ENCODE measurements around the gene ARFGEF2. TPM values are rescaled to one million over a fixed set of nuclear protein-coding genes. Genes with fewer than 3 reads are reported as not detected.

ARFGEF2 gene
- polyA plus RNA-seq, 1 donor (not counting 4 experiments of a cell fraction or from before 2014, with no cell fraction given), result 19.2 TPM

DNA sequence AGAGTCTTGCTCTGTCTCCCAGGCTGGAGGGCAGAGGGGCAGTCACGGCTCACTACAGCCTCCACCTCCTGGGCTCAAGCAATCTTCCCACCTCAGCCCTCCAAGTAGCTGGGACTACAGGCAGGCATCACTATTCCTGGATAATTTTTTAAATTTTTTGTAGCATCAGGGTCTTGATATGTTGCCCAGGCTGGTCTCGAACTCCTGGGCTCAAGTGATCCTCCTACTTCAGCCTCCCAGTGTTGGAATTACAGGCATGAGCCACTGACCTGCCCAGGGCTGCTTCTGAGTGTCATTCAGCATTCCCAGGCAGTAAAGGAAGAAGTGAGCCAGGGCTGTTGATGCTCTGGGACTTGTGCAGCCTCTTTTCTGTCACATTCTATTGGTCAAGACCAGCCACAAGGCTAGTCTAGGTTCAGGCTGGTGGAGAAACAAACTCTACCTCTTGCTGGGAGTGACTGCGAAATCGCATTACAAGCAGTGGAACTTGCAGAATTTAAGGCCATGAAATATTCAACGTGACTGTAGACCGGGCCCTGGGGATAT lies 2.1 kb upstream of the ARFGEF2 start:
- Histone ChIP-seq H3K36me3 (ENCODE audit: control insufficient read depth in 2 of 2, extremely low read depth in 1 of 2, insufficient read depth in 2 of 2, low read length in 2 of 2) (no peaks in the 10 kb centered on the region), H3K4me2 (ENCODE audit: control insufficient read depth, extremely low read depth, insufficient read depth, low read depth, low read length) (no peak overlapping the region), H3K27me3 (ENCODE audit: control insufficient read depth, extremely low read depth, insufficient read depth, low read length) (no peaks in the 10 kb centered on the region), H3K79me2 (ENCODE audit: control insufficient read depth, insufficient read depth, low read length) (peaks cover 26% of the 10 kb centered on the region), H3K27ac (ENCODE audit: control insufficient read depth, insufficient read depth, low read length) (no peak overlapping the region), H3K4me3 (ENCODE audit: control insufficient read depth in 2 of 3, extremely low read depth in 1 of 3, insufficient read depth in 2 of 3, low read depth in 1 of 3, low read length in 3 of 3) (no peak overlapping the region), H3K9me3 (ENCODE audit: control insufficient read depth, low read depth, low read length) (no peaks in the 10 kb centered on the region), H2AFZ (ENCODE audit: control insufficient read depth, low read length) (no peak overlapping the region), H4K20me1 (ENCODE audit: control insufficient read depth, extremely low read depth, insufficient read depth, low read length) (no peaks in the 10 kb centered on the region), H3K9ac (ENCODE audit: control insufficient read depth, extremely low read depth, insufficient read depth, low read length) (no peak overlapping the region), H3K9me1 (ENCODE audit: control insufficient read depth, extremely low read depth, insufficient read depth, low read length) (no peaks in the 10 kb centered on the region), H3K4me1 (ENCODE audit: control insufficient read depth, extremely low read depth, insufficient read depth, low read length) (peaks cover 19% of the 10 kb centered on the region)
- TF ChIP-seq EZH2 (IDR thresholded peaks at IDR 0.05; ENCODE audit: low read length), result no peak
- TF ChIP-seq, protein P1, sequence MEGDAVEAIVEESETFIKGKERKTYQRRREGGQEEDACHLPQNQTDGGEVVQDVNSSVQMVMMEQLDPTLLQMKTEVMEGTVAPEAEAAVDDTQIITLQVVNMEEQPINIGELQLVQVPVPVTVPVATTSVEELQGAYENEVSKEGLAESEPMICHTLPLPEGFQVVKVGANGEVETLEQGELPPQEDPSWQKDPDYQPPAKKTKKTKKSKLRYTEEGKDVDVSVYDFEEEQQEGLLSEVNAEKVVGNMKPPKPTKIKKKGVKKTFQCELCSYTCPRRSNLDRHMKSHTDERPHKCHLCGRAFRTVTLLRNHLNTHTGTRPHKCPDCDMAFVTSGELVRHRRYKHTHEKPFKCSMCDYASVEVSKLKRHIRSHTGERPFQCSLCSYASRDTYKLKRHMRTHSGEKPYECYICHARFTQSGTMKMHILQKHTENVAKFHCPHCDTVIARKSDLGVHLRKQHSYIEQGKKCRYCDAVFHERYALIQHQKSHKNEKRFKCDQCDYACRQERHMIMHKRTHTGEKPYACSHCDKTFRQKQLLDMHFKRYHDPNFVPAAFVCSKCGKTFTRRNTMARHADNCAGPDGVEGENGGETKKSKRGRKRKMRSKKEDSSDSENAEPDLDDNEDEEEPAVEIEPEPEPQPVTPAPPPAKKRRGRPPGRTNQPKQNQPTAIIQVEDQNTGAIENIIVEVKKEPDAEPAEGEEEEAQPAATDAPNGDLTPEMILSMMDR (optimal IDR thresholded peaks at IDR 0.05 in 1 of 3, IDR thresholded peaks at IDR 0.05 in 1 of 3, conservative IDR thresholded peaks at IDR 0.05 in 1 of 3; ENCODE audit: extremely low read depth in 1 of 3, insufficient read depth in 2 of 3, low read length in 3 of 3), result no peak
- DNase-seq (ENCODE audit: low read depth, low spot score) (no peak), FAIRE-seq (no peak)
- dilution Hi-C loops (cut with MboI; ENCODE audit: extremely low pct_ligation_motif_present, low sequenced_read_pairs), result loop anchor here (25.0 kb wide), 1 partner anchor 257 kb away; no protein-coding TSS in a partner anchor

DNA sequence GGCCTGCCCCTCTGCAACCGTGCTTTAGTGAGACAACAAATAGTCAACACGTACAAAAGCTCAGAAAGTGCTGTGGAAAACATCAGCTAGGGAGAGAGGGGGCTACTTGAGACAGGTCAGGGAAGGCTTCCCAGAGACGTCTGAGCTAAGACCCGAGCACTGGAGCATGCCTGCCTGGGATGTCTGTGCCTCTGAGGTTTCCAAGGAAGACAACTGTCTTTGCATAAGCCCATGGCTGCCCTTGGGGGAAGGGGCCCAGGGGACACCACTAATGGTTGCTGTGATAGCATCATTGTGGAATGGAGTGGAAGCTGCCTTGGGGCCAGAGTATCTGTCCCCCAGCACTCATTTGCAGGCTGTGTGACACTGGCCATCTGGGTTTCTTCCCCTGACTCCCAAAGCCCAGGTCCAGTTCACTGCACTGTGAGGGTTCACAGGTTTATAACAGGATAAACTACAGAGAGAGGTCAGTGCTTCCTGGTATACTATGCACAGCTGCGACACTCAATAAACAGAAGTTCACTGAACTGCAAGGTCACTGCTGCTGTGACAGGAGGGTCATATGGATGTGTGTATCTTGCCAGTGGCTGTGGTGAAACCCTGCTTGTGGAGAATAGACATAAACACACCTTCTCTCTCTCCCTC lies 1.5 kb upstream of the ARFGEF2 start:
- H3K79me2 ChIP-seq (ENCODE audit: control insufficient read depth, insufficient read depth, low read length), result peaks cover 32% of the 10 kb centered on the region
- H2AFZ ChIP-seq (ENCODE audit: control insufficient read depth, low read length), result no peak overlapping the region
- no peaks in the 10 kb centered on the region for H3K27me3 ChIP-seq (ENCODE audit: control insufficient read depth, extremely low read depth, insufficient read depth, low read length)
- H3K9ac ChIP-seq (ENCODE audit: control insufficient read depth, extremely low read depth, insufficient read depth, low read length), result no peak overlapping the region
- H3K4me3 ChIP-seq (ENCODE audit: control insufficient read depth in 2 of 3, extremely low read depth in 1 of 3, insufficient read depth in 2 of 3, low read depth in 1 of 3, low read length in 3 of 3), result no peak overlapping the region
- TF ChIP-seq, protein P1 (optimal IDR thresholded peaks at IDR 0.05 in 1 of 3, IDR thresholded peaks at IDR 0.05 in 1 of 3, conservative IDR thresholded peaks at IDR 0.05 in 1 of 3; ENCODE audit: extremely low read depth in 1 of 3, insufficient read depth in 2 of 3, low read length in 3 of 3), result no peak
- TF ChIP-seq EZH2 (IDR thresholded peaks at IDR 0.05; ENCODE audit: low read length), result no peak
- peak overlapping the region; percentile 18 for H3K4me2 ChIP-seq (ENCODE audit: control insufficient read depth, extremely low read depth, insufficient read depth, low read depth, low read length)
- H3K9me3 ChIP-seq (ENCODE audit: control insufficient read depth, low read depth, low read length), result no peaks in the 10 kb centered on the region
- DNase-seq (ENCODE audit: low read depth, low spot score) (no peak), FAIRE-seq (no peak)
- no peaks in the 10 kb centered on the region for H3K36me3 ChIP-seq (ENCODE audit: control insufficient read depth in 2 of 2, extremely low read depth in 1 of 2, insufficient read depth in 2 of 2, low read length in 2 of 2)
- no peak overlapping the region for H3K27ac ChIP-seq (ENCODE audit: control insufficient read depth, insufficient read depth, low read length)
- H3K9me1 ChIP-seq (ENCODE audit: control insufficient read depth, extremely low read depth, insufficient read depth, low read length), result no peaks in the 10 kb centered on the region
- dilution Hi-C loops (cut with MboI; ENCODE audit: extremely low pct_ligation_motif_present, low sequenced_read_pairs), result loop anchor here (25.0 kb wide), 1 partner anchor 258 kb away; no protein-coding TSS in a partner anchor
- H4K20me1 ChIP-seq (ENCODE audit: control insufficient read depth, extremely low read depth, insufficient read depth, low read length), result peaks cover 3% of the 10 kb centered on the region
- peaks cover 19% of the 10 kb centered on the region for H3K4me1 ChIP-seq (ENCODE audit: control insufficient read depth, extremely low read depth, insufficient read depth, low read length)

Data from keratinocyte (primary cell).